Measurements from ENCODE around the gene ELAVL1.
"Not testable (repeated sequence)": the region's sequence is repeated elsewhere in the genome, so short reads cannot be mapped to it uniquely, and the experiment has no call there.

Gene ELAVL1

DNA sequence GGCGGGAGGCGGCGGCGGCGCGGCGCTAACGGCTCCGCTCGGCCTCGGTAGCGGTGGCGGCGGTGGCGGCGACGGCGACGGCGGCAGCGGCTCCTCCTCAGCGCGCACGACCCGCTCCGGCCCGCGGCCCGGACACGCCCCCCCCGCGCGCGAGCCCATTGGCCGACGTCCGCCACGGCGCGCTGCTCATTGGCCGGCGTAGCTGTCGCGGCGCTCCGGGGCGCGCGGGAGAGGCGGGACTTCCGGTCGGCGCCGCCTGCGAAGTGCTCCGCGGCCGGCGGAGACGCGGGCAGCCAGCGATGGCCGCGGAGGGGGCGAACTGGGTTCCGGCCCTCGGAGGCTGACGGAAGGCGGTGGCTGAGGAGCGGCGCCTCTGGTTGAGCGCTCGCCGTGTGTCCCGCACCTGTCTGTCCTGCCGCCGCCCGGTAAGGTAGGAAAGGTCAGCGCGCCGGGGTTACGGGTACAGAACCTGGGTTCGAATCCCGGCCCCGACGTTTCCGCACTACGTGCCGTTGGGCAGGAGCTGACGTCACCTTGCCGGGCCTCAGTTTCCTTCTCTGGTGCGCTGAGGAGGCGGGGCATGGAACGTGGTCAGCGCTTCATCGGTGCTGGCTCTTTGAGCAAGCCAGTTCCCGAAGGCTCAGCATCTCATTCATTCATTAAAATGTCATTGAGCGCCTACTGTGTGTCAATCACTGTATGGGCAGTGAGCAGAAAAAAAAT is at the start of gene ELAVL1:
Gene ELAVL1, minus strand, starts transcription at position 108 of the 723 bp plus-strand sequence. CDS start 13,826 bp downstream, outside the sequence.
- peak; percentile 67 for DNase-seq

DNA sequence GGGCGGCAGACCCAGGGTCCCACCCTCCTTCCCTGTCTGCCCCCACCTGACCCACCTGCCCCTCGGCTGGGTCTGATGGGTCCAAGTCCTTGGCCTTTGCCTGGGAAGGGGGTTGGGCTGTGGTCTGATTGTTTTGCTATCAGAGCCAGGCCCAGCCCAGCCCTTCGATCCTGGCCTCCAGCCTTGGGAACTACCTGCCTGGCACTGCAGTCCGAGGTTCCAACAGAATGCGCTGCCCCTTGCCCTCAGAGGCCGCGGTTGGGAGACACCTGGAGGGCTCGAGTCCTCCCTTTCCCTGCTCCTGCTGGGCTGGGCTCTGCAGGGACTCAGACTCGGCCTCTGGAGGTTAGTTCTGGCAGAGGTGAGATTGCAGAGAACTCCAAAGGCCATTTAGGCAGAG is 48.7 kb upstream of the ELAVL1 start:
- no peak for DNase-seq

- DNase-seq: no peak
Observed at GRCh38 chr19:8052464-8052859, 47.0 kb upstream of the ELAVL1 start, which contains the start of gene CCL25. TSS of gene CCL25 (plus strand) at chr19:8052760. CDS start at chr19:8053050, 290 bp downstream.

DNA sequence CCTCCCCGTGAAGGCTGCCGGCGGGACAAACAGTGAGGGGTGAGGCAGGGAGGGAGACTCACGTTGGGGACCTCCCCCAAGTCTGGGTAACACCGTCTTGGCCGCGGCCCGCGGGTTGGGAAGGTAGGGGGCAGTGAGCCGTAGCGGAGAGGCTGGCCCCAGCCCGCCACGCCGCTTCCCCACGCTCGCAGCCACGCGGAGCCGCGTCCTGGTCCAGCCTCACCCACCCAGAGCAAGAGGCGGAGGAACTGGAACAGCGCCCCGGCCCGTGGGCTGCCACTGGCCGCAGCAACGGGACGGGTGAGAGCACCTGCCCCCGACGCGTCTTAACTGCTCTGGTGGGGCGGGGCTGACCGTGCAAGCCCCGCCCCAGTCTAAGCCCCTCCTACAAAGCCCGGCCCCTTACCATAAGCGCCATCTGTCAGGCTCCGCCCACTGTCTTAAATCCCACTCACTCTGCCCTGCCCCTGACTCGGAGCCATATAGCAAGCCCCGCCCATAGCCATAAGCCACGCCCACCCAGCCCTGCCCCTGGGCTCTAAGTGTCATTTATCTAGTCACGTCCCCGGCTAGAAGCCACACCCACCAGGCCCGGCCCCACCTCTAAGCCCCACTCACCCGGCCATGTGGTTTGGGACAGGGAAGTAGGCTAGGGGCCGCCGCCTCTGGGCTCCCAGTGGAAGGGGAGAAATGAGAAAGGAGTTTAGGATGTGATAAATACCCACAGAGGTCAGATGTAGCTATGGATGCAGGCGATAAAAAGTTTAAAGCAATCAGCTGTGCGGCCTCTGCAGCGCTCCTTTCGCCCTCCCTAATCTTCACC is 45.0 kb upstream of the ELAVL1 start:
- DNase-seq: peak; percentile 93

GRCh38 chr19:8046569-8047165 is 41.2 kb upstream of the ELAVL1 start:
- DNase-seq: no peak

- no peak for DNase-seq
Observed at GRCh38 chr19:8045872-8046568, 40.6 kb upstream of the ELAVL1 start.

DNA sequence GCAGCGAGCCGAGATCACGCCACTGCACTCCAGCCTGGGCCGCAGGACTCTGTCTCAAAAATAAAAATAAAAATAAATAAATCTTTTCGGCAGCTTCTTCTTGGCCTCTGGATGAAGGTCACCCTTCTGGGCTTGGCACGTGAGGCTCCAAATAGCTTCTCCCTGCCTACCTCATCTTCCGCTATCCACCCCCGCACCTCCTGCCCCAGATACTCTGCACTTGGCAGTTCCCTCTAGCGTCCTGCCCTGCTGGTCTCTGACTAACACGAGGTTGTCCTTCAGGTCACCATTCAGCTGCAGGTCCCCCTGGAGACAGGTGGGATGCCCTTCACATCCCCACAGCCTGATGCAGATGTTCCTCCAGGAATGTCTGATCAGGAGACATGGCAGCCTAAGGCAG is 38.6 kb upstream of the ELAVL1 start:
- no peak for DNase-seq

DNA sequence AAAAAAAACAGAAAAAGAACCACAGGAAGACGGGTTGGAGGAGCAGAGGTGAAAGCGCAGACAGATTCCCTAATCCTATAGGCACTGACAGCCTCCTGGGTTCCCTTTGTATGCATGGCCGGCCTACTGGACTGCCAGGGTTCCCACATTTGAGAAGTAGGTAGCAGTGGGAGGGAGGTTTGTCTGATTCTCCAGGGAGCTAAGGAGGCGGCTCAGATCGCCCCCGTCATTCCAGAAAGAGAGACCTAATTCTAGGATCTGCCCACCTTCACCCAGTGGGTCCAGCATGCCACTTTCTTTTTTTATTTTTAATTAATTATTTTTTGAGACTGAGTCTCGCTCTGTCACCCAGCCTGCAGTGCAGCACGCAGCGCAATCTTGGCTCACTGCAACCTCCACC is 37.5 kb upstream of the ELAVL1 start:
- DNase-seq: no peak

DNA sequence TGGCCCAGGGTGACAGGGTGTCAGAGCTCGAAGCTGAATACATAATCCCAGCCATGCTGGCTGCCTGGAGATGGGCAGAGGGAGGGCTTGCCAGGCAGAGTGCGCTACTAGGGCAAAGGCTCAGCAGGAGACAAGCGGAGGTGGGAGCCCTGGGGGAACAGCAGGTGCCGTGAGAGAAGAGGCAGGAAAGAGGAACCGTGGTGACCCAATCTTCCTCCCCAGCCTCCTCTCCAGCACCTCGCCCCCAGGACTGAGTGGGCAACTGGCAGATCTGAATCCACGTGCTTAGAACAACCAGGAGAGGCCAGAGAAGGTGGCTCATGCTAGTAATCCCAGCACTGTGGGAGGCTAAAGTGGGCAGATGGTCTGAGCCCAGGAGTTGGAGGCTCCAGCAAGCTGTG is 36.1 kb upstream of the ELAVL1 start:
- DNase-seq: peak; percentile 65

GRCh38 chr19:8039231-8039630 is 33.8 kb upstream of the ELAVL1 start:
- DNase-seq: no peak

DNA sequence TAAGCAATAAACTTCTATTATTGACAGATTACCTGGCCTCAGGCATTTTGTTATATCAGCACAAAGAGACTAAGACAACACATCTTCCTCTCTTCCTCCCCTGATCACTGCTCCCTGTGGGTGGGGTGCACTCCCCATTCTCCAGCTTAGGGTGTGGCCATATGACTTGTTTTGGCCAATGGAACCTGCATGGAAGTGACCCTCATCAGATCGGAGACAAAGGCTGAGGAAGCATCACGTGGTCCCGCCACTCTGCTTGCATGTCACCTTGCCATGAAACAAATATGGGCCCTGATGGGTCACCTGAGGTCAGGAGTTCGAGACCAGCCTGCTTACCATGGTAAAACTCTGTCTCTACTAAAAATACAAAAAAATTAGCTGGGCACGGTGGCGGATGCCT is 33.4 kb upstream of the ELAVL1 start:
- no peak for DNase-seq

GRCh38 chr19:8036434-8037099 is 31.1 kb upstream of the ELAVL1 start:
- peak; percentile 96 for DNase-seq

- no peak for DNase-seq
Observed at GRCh38 chr19:8034178-8034525, 28.7 kb upstream of the ELAVL1 start.

DNA sequence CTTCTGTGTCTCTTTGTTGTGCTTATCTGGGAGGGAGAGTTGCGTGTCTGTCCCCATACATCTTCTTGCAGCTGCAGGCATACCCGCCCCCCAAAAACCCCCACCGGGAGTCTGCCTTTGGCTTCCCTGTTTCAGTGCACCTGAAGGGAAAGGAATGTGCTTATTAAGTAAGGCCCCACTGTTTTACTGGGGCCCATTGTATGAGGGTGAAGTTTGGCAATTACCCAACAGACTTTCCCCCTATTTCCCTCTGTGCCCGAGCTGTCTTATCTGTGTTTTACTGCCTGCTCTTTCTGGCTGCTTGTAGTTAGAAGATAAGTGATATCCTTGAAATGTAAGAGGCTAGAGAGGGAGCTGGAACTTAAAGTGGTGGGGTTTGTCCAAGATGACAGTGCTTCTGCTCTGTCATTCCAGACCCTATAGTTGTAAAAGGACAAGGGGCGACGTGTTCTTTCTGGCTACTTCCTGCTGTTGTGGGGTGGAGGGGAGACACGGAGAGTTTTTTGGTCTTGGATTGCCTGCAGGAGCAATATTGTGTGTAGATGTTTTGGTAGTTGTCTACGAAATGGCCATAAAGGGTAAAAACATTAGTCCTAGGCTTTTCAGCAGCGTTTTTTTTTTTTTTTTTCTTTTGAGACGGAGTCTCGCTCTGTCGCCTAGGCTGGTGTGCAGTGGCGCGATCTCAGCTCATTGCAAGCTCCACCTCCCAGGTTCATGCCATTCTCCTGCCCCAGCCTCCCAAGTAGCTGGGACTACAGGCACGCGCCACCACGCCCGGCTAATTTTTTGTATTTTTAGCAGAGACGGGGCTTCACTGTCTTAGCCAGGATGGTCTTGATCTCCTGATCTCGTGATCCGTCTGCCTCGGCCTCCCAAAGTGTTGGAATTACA is 28.1 kb upstream of the ELAVL1 start:
- DNase-seq: not testable (repeated sequence)

- DNase-seq: no peak
Observed at GRCh38 chr19:8030960-8031359, 25.5 kb upstream of the ELAVL1 start.

DNA sequence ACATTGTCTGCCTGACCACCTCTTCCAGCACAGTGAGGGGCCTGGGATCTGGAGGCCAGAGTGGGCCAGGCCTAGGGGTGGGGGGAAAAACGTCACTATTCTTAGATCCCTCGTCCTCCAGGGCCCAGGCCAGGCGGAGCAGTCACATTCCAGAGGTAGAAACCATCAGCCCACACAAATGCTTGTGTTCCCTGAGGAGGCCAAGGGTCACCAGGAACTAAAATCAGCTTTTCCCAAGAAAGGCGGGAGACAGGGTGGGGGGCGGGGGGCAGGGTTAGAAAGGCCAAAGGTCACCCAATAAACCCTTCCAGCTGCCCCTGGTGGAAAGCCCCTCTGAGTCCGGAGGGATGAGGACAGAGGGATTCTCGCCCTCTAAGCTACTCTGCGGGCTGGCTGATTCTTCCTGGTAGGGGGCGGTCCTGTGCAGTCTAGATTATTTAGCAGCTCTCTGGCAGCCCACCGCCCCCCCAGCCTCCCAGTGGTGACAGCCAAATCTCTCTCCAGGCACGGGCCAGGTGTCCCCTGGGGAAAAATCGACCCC is 23.6 kb upstream of the ELAVL1 start:
- no peak for DNase-seq

- DNase-seq: no peak
Observed at GRCh38 chr19:8025316-8025715, 19.9 kb upstream of the ELAVL1 start.

DNA sequence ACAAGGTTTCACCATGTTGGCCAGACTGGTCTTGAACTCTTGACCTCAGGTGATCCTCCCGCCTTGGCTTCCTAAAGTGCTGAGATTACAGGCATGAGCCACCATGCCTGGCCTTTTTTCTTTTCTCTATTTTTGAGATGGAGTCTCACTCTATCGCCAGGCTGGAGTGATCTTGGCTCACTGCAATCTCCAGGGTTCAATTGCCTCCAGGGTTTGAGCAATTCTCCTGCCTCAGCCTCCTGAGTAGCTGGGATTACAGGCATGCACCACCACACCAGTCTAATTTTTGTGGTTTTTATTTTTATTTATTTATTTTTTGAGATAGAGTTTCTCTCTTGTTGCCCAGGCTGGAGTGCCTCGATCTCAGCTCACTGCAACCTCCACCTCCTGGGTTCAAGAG is 18.8 kb upstream of the ELAVL1 start:
- DNase-seq: not testable (repeated sequence)

GRCh38 chr19:8023371-8023770 is 17.9 kb upstream of the ELAVL1 start:
- no peak for DNase-seq

GRCh38 chr19:8022275-8022674 is 16.8 kb upstream of the ELAVL1 start:
- no peak for DNase-seq

- no peak for DNase-seq
Observed at GRCh38 chr19:8021374-8021773, 15.9 kb upstream of the ELAVL1 start.

All from DMS 273 treated with DMSO at 0.1 percent for 48 hours (cell line).